Mucosa of rectum (tissue), 2 donors: ENCODE data around the gene CCDC40.

ENCODE experiments used
- H3K27ac ChIP-seq, 2 donors: one replicate each; pipeline ENCODE4 v1.7.0; 2013; ENCODE audit warnings: inconsistent platforms in 2 of 2, low read depth in 2 of 2, low read length in 2 of 2
- H3K27me3 ChIP-seq, 2 donors: one replicate each; pipeline ENCODE4 v1.7.0; 2013; ENCODE audit warnings: low read length in 2 of 2; ENCODE audit not compliant: control insufficient read depth in 2 of 2, insufficient read depth in 2 of 2
- H3K36me3 ChIP-seq, 2 donors: one replicate each; pipeline ENCODE4 v1.7.0; 2013; ENCODE audit warnings: low read length in 2 of 2; ENCODE audit not compliant: control insufficient read depth in 2 of 2, insufficient read depth in 2 of 2
- H3K4me1 ChIP-seq, 2 donors: one replicate each; pipeline ENCODE4 v1.7.0; 2013; ENCODE audit warnings: low read length in 2 of 2, mild to moderate bottlenecking in 1 of 2; ENCODE audit not compliant: control insufficient read depth in 2 of 2, insufficient read depth in 2 of 2
- H3K4me3 ChIP-seq, 2 donors: one replicate each; pipeline ENCODE4 v1.7.0; 2013; ENCODE audit warnings: low read length in 2 of 2
- H3K9ac ChIP-seq, 2 donors: one replicate each; pipeline ENCODE4 v1.7.0; 2013; ENCODE audit warnings: low read length in 2 of 2, low read depth in 1 of 2, mild to moderate bottlenecking in 1 of 2
- H3K9me3 ChIP-seq, 2 donors: one replicate each; pipeline ENCODE4 v1.7.0; 2013; ENCODE audit warnings: low read length in 2 of 2; ENCODE audit not compliant: control insufficient read depth in 2 of 2
- donor health status: healthy.
- donor health status: Normal muscosa, but diverticular disease.

The CCDC40 gene

GRCh38 chr17:80030730-80031410, 5.6 kb upstream of the CCDC40 start:
- Histone ChIP-seq H3K36me3 (no peaks in the 10 kb centered on the region), H3K9me3 (no peaks in the 10 kb centered on the region), H3K27ac (no peak overlapping the region), H3K9ac (no peak overlapping the region), H3K27me3 (no peaks in the 10 kb centered on the region), H3K4me1 (peaks cover 16 to 23% of the 10 kb centered on the region in 2 donors), H3K4me3 (no peak overlapping the region)

- Histone ChIP-seq H3K4me1 (peaks cover 18 to 20% of the 10 kb centered on the region in 2 donors), H3K4me3 (no peak overlapping the region), H3K36me3 (no peaks in the 10 kb centered on the region), H3K9ac (no peak overlapping the region), H3K27ac (no peak overlapping the region), H3K9me3 (no peaks in the 10 kb centered on the region), H3K27me3 (no peaks in the 10 kb centered on the region)
Observed at GRCh38 chr17:80031691-80032430, 4.6 kb upstream of the CCDC40 start.

GRCh38 chr17:80032614-80033171, 3.7 kb upstream of the CCDC40 start:
- Histone ChIP-seq H3K36me3 (no peaks in the 10 kb centered on the region), H3K27ac (no peak overlapping the region), H3K27me3 (no peaks in the 10 kb centered on the region), H3K4me1 (peaks cover 18 to 25% of the 10 kb centered on the region in 2 donors), H3K9ac (no peak overlapping the region), H3K4me3 (no peak overlapping the region), H3K9me3 (no peaks in the 10 kb centered on the region)

GRCh38 chr17:80033840-80034239, 2.6 kb upstream of the CCDC40 start:
- Histone ChIP-seq H3K36me3 (no peaks in the 10 kb centered on the region), H3K27ac (no peak overlapping the region), H3K9me3 (no peaks in the 10 kb centered on the region), H3K4me1 (peaks cover 18 to 25% of the 10 kb centered on the region in 2 donors), H3K27me3 (no peaks in the 10 kb centered on the region), H3K4me3 (no peak overlapping the region), H3K9ac (no peak overlapping the region)

- Histone ChIP-seq H3K9ac (peak overlapping the region; percentile 54 to 70), H3K27me3 (no peaks in the 10 kb centered on the region)
Observed at GRCh38 chr17:80034791-80035686, 1.4 kb upstream of the CCDC40 start.

GRCh38 chr17:80035687-80035936, 830 bp upstream of the CCDC40 start, which contains the start of gene TBC1D16:
TBC1D16 (minus strand) TSS chr17:80035872; CDS start chr17:80013547, 22,325 bp downstream.
- Histone ChIP-seq H3K4me1 (peaks cover 13 to 17% of the 10 kb centered on the region in 2 donors), H3K36me3 (no peaks in the 10 kb centered on the region), H3K27ac (peak within 1 kb of the TSS; percentile 80 to 83), H3K9ac (peak within 1 kb of the TSS; percentile 74 to 77), H3K9me3 (no peaks in the 10 kb centered on the region), H3K27me3 (no peaks in the 10 kb centered on the region), H3K4me3 (peak within 1 kb of the TSS; percentile 68 to 80)

More at GRCh38 chr17:80034791-80035686, 1.4 kb upstream of the CCDC40 start:
- Histone ChIP-seq H3K27ac (peak overlapping the region; percentile 51 to 61), H3K9me3 (no peaks in the 10 kb centered on the region), H3K4me1 (peaks cover 18 to 23% of the 10 kb centered on the region in 2 donors), H3K4me3 (peak overlapping the region; percentile 65 to 80), H3K36me3 (no peaks in the 10 kb centered on the region)

GRCh38 chr17:80036715-80037477, 454 bp downstream of the CCDC40 start:
- Histone ChIP-seq H3K4me1 (peaks cover 6 to 12% of the 10 kb centered on the region in 2 donors), H3K9me3 (no peaks in the 10 kb centered on the region), H3K9ac (peak overlapping the region; percentile 74 to 77), H3K27me3 (no peaks in the 10 kb centered on the region), H3K27ac (peak overlapping the region in 1 of 2 donors; percentile 80), H3K4me3 (peak overlapping the region; percentile 68 to 79), H3K36me3 (no peaks in the 10 kb centered on the region)

- no peaks in the 10 kb centered on the region for H3K36me3 ChIP-seq
- H3K27me3 ChIP-seq, result no peaks in the 10 kb centered on the region
- no peak overlapping the region for H3K27ac ChIP-seq
- no peaks in the 10 kb centered on the region for H3K9me3 ChIP-seq
- H3K4me3 ChIP-seq, result no peak overlapping the region
- no peaks in the 10 kb centered on the region for H3K4me1 ChIP-seq
- H3K9ac ChIP-seq, result no peak overlapping the region
Observed at GRCh38 chr17:80043963-80044362, 7.5 kb downstream of the CCDC40 start.

- H3K9me3 ChIP-seq, result no peaks in the 10 kb centered on the region
- no peak overlapping the region for H3K27ac ChIP-seq
- H3K4me1 ChIP-seq, result no peaks in the 10 kb centered on the region
- H3K36me3 ChIP-seq, result no peaks in the 10 kb centered on the region
- H3K4me3 ChIP-seq, result no peak overlapping the region
- H3K9ac ChIP-seq, result no peak overlapping the region
- no peaks in the 10 kb centered on the region for H3K27me3 ChIP-seq
Observed at GRCh38 chr17:80045703-80046102, 9.3 kb downstream of the CCDC40 start.
